Fibroblast of skin of left quadriceps (primary cell): ENCODE data around the gene SPDYE5.
A peak's percentile ranks its signal among the peaks of the same experiment; 100 is the strongest.
"Not testable (repeated sequence)": the region's sequence is repeated elsewhere in the genome, so short reads cannot be mapped to it uniquely, and the experiment has no call there.

Experiments used
- DNase-seq, 2 experiments: peaks; one replicate each; pipeline ENCODE4 v3.0.0-alpha.2; 2013; ENCODE audit warnings: low read depth in 2 of 2

SPDYE5 gene

GRCh38 chr7:75492020-75492419 is at the start of gene SPDYE5:
Gene SPDYE5, plus strand, starts transcription at chr7:75492320. Its CDS starts 1,728 bp downstream, at chr7:75494048.
- DNase-seq = not testable (repeated sequence)

- DNase-seq = not testable (repeated sequence)
Observed at GRCh38 chr7:75442465-75443111, 49.5 kb upstream of the SPDYE5 start.

- DNase-seq = not testable (repeated sequence)
Observed at GRCh38 chr7:75449946-75450345, 42.2 kb upstream of the SPDYE5 start.

GRCh38 chr7:75452494-75452955 is 39.6 kb upstream of the SPDYE5 start:
- not testable (repeated sequence) for DNase-seq

GRCh38 chr7:75456403-75456802 is 35.7 kb upstream of the SPDYE5 start:
- DNase-seq = not testable (repeated sequence)

GRCh38 chr7:75458034-75458433 is 34.1 kb upstream of the SPDYE5 start:
- DNase-seq = not testable (repeated sequence)

GRCh38 chr7:75460541-75460940 is 31.6 kb upstream of the SPDYE5 start:
- not testable (repeated sequence) for DNase-seq

- not testable (repeated sequence) for DNase-seq
Observed at GRCh38 chr7:75470166-75470565, 22.0 kb upstream of the SPDYE5 start.

- not testable (repeated sequence) for DNase-seq
Observed at GRCh38 chr7:75477457-75477856, 14.7 kb upstream of the SPDYE5 start.

GRCh38 chr7:75480313-75480712 is 11.8 kb upstream of the SPDYE5 start:
- not testable (repeated sequence) for DNase-seq

- DNase-seq = not testable (repeated sequence)
Observed at GRCh38 chr7:75485355-75485978, 6.7 kb upstream of the SPDYE5 start.

GRCh38 chr7:75485979-75486643 is 6.0 kb upstream of the SPDYE5 start, which contains the start of gene POM121C:
Gene POM121C, minus strand, starts transcription at chr7:75486299. Its CDS starts 44,803 bp downstream, at chr7:75441496.
- peak; percentile 62 to 64 for DNase-seq

GRCh38 chr7:75509033-75509432 is 16.9 kb downstream of the SPDYE5 start:
- not testable (repeated sequence) for DNase-seq

GRCh38 chr7:75518842-75519241 is 26.7 kb downstream of the SPDYE5 start:
- DNase-seq = not testable (repeated sequence)

GRCh38 chr7:75521727-75522126 is 29.6 kb downstream of the SPDYE5 start:
- DNase-seq = not testable (repeated sequence)

GRCh38 chr7:75527224-75527722 is 35.2 kb downstream of the SPDYE5 start:
- not testable (repeated sequence) for DNase-seq

- no peak for DNase-seq
Observed at GRCh38 chr7:75531359-75531821, 39.3 kb downstream of the SPDYE5 start.

- DNase-seq = no peak
Observed at GRCh38 chr7:75532639-75533038, 40.5 kb downstream of the SPDYE5 start.

- DNase-seq = no peak
Observed at GRCh38 chr7:75533926-75534325, 41.8 kb downstream of the SPDYE5 start.

GRCh38 chr7:75534727-75535307 is 42.7 kb downstream of the SPDYE5 start:
- DNase-seq = peak; percentile 26 to 36

GRCh38 chr7:75536491-75536890 is 44.4 kb downstream of the SPDYE5 start:
- no peak for DNase-seq
